HG03196 (cell line): ENCODE data around the gene FZR1.
"Not testable (repeated sequence)": the region's sequence is repeated elsewhere in the genome, so short reads cannot be mapped to it uniquely, and the experiment has no call there.

Experiments
- ATAC-seq: cut with Tn5 transposase; IDR thresholded peaks from one replicate; pipeline ENCODE4 v1.9.1; 2021; ENCODE audit not compliant: unreplicated experiment

The FZR1 gene

DNA sequence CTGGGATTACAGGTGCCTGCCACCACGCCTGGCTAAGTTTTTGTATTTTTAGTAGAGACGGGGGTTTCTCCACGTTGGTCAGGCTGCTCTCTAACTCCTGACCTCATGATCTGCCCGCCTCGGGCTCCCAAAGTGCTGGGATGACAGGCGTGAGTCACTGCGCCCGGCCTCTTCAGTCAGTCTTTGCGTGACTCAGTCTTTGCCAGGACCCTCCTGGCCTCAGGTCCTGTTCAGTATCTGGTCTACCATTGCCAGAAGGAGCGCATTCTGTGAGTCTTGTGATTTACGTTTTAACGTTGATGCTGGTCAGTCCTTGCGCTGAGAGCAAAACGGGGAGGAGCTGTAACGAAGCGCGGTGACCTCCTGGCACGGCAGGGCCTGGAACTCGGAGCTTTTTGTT is 59.0 kb downstream of the FZR1 start:
- ATAC-seq = no peak

- not testable (repeated sequence) for ATAC-seq
These were observed 63.9 kb downstream of the FZR1 start for GRCh38 chr19:3570042-3570441.

GRCh38 chr19:3570606-3571011 is 64.5 kb downstream of the FZR1 start:
- no peak for ATAC-seq

DNA sequence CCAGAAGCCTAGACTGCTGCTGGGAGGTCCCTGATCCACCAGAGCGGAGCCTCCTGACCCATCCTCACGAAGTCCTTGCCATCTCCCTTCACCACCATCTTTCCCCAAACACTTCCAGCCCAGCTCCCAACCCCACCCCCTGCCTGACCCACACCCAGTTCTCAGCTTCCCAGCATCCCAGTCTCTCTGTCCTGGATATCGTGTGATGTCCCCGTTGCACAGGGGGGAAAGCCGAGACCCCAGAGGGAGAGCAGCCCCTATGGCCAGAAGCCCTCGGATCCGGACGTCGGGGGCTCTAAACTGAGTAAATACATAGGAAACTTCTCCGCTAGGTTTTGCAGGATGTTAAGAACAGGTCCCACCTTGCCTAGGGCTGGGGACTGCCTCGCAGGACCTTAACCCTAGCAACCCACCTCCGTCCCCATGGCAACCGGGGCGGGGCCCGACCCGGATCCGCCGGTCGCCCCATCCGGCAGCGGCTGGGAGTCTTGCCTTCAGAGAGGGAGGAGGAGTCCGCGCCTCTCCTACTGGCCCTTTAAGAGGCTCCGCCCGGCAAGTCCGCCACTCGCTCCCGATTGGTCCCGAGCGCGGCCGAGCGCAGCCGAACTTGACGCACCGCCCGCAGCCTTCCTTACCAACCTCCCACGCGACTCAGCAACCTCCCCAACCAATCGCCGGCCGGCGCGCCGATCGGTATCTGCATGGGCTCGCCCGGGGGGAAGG is 66.2 kb downstream of the FZR1 start:
- ATAC-seq = peak; percentile 94

DNA sequence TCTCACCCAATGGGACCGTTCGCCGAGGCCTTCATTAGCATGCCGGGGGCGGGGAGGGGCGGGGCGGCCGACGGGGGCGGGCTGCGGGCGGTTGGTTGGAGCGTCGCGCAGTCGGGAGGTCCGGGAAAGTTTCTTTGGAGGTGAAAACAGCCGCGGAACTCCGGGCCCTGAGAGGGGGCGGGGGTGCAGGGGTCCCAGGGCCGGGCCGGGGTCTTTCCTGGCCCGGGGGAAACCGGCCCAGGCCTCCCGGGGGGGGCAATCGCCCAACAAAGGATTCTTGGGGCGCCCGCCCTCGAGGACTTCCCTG is 66.7 kb downstream of the FZR1 start, which contains the start of gene HMG20B:
TSS of gene HMG20B (plus strand) at position 90 of the 307 bp plus-strand sequence. CDS start 366 bp downstream, outside the sequence.
- no peak for ATAC-seq

- ATAC-seq = peak; percentile 12
These were observed 67.2 kb downstream of the FZR1 start for GRCh38 chr19:3573162-3573857.

GRCh38 chr19:3573858-3574637 is 67.9 kb downstream of the FZR1 start:
- ATAC-seq = no peak

- ATAC-seq = no peak
These were observed 69.2 kb downstream of the FZR1 start for GRCh38 chr19:3575260-3575741.

DNA sequence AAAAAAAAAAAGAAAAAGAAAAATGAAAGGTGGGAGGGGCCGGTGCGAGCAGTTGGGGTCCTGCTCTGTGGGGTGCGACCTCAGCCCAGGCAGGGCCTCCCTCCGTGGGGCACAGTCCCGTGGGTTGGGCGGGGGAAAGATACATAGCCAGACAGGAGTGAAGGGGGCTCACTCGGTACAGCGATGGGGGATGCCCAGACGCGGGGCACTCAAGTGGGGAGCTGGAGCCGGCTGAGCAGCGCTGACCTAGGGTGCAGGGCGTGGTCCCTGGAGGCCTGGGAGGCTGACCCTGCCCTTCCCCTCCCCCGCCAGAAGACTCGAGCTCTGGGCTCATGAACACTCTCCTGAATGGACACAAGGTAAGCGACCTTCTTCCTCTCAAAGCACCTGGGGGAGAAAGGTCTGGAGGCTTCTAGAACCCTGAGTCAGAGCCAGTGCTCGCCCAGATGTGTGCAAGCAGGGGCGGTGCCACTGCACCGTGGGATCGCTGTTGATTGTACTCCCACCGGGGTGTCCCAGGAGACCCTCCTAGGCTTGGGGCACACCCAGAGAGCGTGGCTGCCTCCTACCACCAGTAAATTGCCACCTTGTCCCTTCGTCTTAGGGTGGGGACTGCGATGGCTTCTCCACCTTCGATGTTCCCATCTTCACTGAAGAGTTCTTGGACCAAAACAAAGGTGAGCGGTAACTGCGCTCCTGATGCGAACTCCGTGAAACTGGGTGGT is 70.0 kb downstream of the FZR1 start:
- no peak for ATAC-seq

DNA sequence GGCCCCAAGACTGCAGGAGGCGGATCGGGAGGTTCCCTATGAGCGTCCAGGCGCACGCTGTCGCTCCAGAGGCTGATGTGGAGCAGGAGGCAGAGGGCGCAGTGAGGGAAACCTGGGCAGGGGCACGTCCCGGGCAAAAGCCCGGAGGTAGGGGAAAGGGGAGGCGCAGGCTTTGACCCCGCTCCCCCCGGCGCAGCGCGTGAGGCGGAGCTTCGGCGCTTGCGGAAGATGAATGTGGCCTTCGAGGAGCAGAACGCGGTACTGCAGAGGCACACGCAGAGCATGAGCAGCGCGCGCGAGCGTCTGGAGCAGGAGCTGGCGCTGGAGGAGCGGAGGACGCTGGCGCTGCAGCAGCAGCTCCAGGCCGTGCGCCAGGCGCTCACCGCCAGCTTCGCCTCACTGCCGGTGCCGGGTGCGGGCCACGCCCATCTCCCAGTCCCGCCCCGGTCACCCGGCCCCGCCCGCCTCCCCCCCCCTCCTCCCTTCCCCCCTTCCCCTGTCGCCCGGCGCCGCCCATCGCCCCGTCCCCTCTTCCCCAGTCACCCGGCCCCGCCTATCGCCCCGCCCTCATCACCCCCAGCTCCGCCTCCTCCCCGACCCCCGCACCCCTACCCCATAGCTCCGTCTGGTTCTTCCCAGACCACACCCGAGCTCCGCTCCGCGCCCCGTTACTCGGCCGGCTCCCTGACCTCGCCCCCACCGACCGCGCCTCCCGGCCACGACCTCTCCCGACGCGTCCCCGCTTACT is 70.8 kb downstream of the FZR1 start:
- no peak for ATAC-seq

DNA sequence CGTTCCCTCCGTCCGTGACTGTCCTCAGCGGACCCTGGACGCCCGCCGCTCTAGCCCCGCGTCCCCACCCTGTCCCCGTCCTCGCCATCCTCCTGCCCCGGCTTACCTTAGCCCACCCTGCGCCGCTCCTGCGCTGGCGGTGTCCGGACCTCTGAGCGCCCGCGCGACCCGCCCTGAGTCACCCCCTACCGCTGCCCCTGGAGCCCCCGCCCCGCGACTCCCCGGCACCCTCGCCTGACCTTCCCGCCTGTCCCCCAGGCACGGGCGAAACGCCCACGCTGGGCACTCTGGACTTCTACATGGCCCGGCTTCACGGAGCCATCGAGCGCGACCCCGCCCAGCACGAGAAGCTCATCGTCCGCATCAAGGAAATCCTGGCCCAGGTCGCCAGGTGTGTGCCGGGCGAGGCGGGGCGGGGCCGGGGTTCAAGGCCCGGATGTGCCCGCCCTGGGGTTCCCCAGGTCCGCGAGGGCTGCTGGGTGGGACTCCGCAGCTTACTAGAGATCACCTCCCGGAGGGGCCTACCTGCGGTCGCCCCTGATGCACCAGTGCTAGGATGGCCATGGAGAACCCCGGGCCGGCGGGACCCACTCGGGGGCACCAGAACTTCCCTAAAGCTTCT is 71.7 kb downstream of the FZR1 start:
- ATAC-seq = no peak

- ATAC-seq = no peak
These were observed 72.3 kb downstream of the FZR1 start for GRCh38 chr19:3578390-3578789.

GRCh38 chr19:3580156-3580934 is 74.2 kb downstream of the FZR1 start:
- no peak for ATAC-seq

DNA sequence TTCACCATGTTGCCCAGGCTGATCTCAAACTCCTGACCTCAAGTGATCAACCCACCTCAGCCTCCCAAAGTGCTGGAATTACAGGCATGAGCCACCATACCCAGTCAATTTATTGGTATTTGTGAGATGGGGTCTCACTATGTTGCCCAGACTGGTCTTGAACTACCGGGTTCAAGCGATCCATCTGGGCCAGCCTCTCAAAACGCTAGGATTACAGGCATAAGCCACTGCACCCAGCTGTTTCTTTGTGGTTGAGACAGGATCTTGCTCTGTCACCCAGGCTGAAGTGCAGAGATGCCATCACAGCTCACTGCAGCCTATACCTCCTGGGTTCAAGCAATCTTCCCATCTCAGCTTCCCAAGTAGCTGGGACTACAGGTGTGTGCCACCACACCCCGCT is 75.7 kb downstream of the FZR1 start:
- ATAC-seq = not testable (repeated sequence)

GRCh38 chr19:3584036-3584802 is 78.1 kb downstream of the FZR1 start:
- not testable (repeated sequence) for ATAC-seq

DNA sequence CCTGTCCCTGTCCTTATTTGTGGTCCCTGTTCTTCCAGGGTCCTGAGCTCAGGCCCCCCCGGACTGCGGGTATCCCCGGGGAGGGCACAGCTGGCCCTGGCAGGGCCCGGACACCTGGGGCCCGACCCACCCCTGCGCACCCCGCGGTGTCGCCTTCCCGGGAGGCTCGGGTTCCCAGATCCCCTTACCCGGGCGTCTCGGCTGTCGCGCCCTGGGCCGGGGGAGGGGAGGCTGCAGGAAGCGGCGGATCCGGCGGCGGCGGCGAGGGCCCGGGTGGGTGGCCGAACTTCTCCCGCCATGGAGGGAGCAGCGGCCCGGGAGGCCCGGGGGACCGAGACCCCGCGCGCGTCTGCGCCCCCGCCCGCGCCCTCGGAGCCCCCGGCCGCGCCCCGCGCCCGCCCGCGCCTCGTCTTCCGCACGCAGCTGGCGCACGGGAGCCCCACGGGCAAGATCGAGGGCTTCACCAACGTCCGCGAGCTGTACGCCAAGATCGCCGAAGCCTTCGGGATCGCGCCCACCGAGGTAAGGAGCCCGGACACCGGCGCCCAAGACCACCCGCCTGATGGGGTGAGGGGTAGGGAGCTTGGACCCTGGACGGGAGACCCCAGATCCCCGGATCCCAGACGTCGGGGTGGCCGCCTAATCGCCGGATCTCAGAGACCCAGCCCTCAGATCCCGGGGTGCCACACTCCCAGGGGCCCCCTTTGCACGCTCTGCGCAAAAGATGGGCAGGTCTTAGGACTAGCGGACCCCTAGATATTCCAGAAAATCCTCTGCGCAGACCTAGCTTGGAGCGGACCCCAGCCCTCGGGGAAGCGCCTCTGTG is 79.4 kb downstream of the FZR1 start, which contains the start of gene GIPC3:
TSS of gene GIPC3 (plus strand) at position 178 of the 826 bp plus-strand sequence. CDS start at position 298, 120 bp downstream.
- ATAC-seq = no peak

- no peak for ATAC-seq
These were observed 80.1 kb downstream of the FZR1 start for GRCh38 chr19:3586127-3586626.
